MM.1S (cell line): ENCODE results near the gene DMRTC2.

Experiments
- DNase-seq: peaks from one replicate; pipeline ENCODE4 v3.0.0-alpha.2; 2015
- H2AFZ ChIP-seq: fragments of 300-600 bp; sonication (generic); 2 replicates; pipeline ENCODE4 v1.6.0; 2016; ENCODE audit warnings: antibody characterized with exemption, low read length
- H3F3A ChIP-seq: fragments of 300-600 bp; sonication (generic); 2 replicates; pipeline ENCODE4 v1.6.1; 2016; ENCODE audit warnings: mild to moderate bottlenecking, antibody characterized with exemption, low read length, moderate library complexity, mixed read lengths; ENCODE audit not compliant: insufficient read depth
- H3K27ac ChIP-seq: fragments of 300-600 bp; sonication (generic); 2 replicates; pipeline ENCODE4 v1.5.1; 2016; ENCODE audit warnings: mild to moderate bottlenecking, low read length
- H3K27me3 ChIP-seq: fragments of 300-600 bp; sonication (generic); replicated peaks from 2 replicates; pipeline ENCODE4 v1.6.0; 2016; ENCODE audit warnings: low read length; ENCODE audit not compliant: insufficient read depth
- H3K36me3 ChIP-seq: fragments of 300-600 bp; sonication (generic); replicated peaks from 2 replicates; pipeline ENCODE4 v1.6.1; 2016; ENCODE audit warnings: mild to moderate bottlenecking, low read length, mixed read lengths; ENCODE audit not compliant: insufficient read depth
- H3K4me1 ChIP-seq: fragments of 300-600 bp; sonication (generic); 2 replicates; pipeline ENCODE4 v1.6.1; 2016; ENCODE audit warnings: low read length, mixed read lengths
- H3K4me2 ChIP-seq: fragments of 300-600 bp; sonication (generic); 2 replicates; pipeline ENCODE4 v1.6.0; 2016; ENCODE audit warnings: low read depth, low read length
- H3K4me3 ChIP-seq: fragments of 300-600 bp; sonication (generic); 2 replicates; pipeline ENCODE4 v1.5.1; 2016; ENCODE audit warnings: low read length, mixed read lengths
- H3K79me2 ChIP-seq: fragments of 300-600 bp; sonication (generic); 2 replicates; pipeline ENCODE4 v1.6.1; 2016; ENCODE audit warnings: mixed run types, low read length, mixed read lengths
- H3K9ac ChIP-seq: fragments of 300-600 bp; sonication (generic); 2 replicates; pipeline ENCODE4 v1.6.1; 2016; ENCODE audit warnings: low read length, mixed read lengths
- H3K9me2 ChIP-seq: fragments of 300-600 bp; sonication (generic); replicated peaks from 2 replicates; pipeline ENCODE4 v1.6.1; 2016; ENCODE audit warnings: mild to moderate bottlenecking, low read length, mixed read lengths; ENCODE audit not compliant: insufficient read depth
- H3K9me3 ChIP-seq: fragments of 300-600 bp; sonication (generic); replicated peaks from 2 replicates; pipeline ENCODE4 v1.6.1; 2016; ENCODE audit warnings: mild to moderate bottlenecking, low read length, mixed read lengths; ENCODE audit not compliant: insufficient read depth
- H4K20me1 ChIP-seq: fragments of 300-600 bp; sonication (generic); 2 replicates; pipeline ENCODE4 v1.6.1; 2016; ENCODE audit warnings: mild to moderate bottlenecking, low read length, moderate library complexity, mixed read lengths; ENCODE audit not compliant: insufficient read depth
- EZH2 ChIP-seq: fragments of 300-600 bp; sonication (generic); optimal IDR thresholded peaks from 2 replicates; pipeline ENCODE3; 2017; ENCODE audit warnings: low read depth, mild to moderate bottlenecking, antibody characterized with exemption, low read length, mixed read lengths
- EZH2phosphoT487 ChIP-seq: fragments of 300-600 bp; sonication (generic); IDR thresholded peaks from 2 replicates; pipeline ENCODE4 v1.6.1; 2018; ENCODE audit warnings: antibody characterized with exemption, low read length
- TF ChIP-seq, protein P1 (sequence below): fragments of 300-600 bp; sonication (generic); IDR thresholded peaks from 2 replicates; pipeline ENCODE4 v1.5.1; 2016; ENCODE audit warnings: antibody characterized with exemption, low read length, mixed read lengths

DMRTC2 gene

GRCh38 chr19:41883463-41883820 lies 38.6 kb downstream of the DMRTC2 start:
- TF ChIP-seq EZH2phosphoT487, result no peak
- TF ChIP-seq EZH2, result no peak
- TF ChIP-seq, protein P1, sequence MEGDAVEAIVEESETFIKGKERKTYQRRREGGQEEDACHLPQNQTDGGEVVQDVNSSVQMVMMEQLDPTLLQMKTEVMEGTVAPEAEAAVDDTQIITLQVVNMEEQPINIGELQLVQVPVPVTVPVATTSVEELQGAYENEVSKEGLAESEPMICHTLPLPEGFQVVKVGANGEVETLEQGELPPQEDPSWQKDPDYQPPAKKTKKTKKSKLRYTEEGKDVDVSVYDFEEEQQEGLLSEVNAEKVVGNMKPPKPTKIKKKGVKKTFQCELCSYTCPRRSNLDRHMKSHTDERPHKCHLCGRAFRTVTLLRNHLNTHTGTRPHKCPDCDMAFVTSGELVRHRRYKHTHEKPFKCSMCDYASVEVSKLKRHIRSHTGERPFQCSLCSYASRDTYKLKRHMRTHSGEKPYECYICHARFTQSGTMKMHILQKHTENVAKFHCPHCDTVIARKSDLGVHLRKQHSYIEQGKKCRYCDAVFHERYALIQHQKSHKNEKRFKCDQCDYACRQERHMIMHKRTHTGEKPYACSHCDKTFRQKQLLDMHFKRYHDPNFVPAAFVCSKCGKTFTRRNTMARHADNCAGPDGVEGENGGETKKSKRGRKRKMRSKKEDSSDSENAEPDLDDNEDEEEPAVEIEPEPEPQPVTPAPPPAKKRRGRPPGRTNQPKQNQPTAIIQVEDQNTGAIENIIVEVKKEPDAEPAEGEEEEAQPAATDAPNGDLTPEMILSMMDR, result no peak
- Histone ChIP-seq H3K4me3 (peak overlapping the region; percentile 90), H2AFZ (peak overlapping the region; percentile 73), H3K4me1 (peaks cover 17% of the 10 kb centered on the region), H3K9me2 (no peaks in the 10 kb centered on the region), H3K36me3 (no peaks in the 10 kb centered on the region), H4K20me1 (no peaks in the 10 kb centered on the region), H3K27ac (peak overlapping the region; percentile 50; the same call in 1 of the 2 replicates), H3K9ac (peak overlapping the region; percentile 85), H3K27me3 (no peaks in the 10 kb centered on the region), H3F3A (peaks cover 14% of the 10 kb centered on the region), H3K79me2 (peaks cover 43% of the 10 kb centered on the region), H3K9me3 (no peaks in the 10 kb centered on the region), H3K4me2 (peak overlapping the region; percentile 85)
- DNase-seq, result no peak

GRCh38 chr19:41883821-41884733 lies 39.2 kb downstream of the DMRTC2 start:
- peak; percentile 98 for DNase-seq
- Histone ChIP-seq H3K4me3 (peak overlapping the region; percentile 90), H3K4me1 (peaks cover 17% of the 10 kb centered on the region), H2AFZ (peak overlapping the region; percentile 74), H4K20me1 (no peaks in the 10 kb centered on the region), H3K9ac (peak overlapping the region; percentile 85), H3K36me3 (no peaks in the 10 kb centered on the region), H3K9me2 (no peaks in the 10 kb centered on the region), H3K4me2 (peak overlapping the region; percentile 85), H3K9me3 (no peaks in the 10 kb centered on the region), H3K79me2 (peaks cover 43% of the 10 kb centered on the region), H3F3A (peaks cover 14% of the 10 kb centered on the region), H3K27me3 (no peaks in the 10 kb centered on the region), H3K27ac (peak overlapping the region; percentile 50; the same call in 1 of the 2 replicates)
- TF ChIP-seq, protein P1, result no peak

- H3K27ac ChIP-seq, result no peak overlapping the region
- peaks cover 17% of the 10 kb centered on the region for H3K4me1 ChIP-seq
- H3K9me3 ChIP-seq, result no peaks in the 10 kb centered on the region
- H3K9ac ChIP-seq, result no peak overlapping the region
- no peak overlapping the region for H2AFZ ChIP-seq
- H3K36me3 ChIP-seq, result no peaks in the 10 kb centered on the region
- peaks cover 43% of the 10 kb centered on the region for H3K79me2 ChIP-seq
- no peaks in the 10 kb centered on the region for H3K9me2 ChIP-seq
- H3K27me3 ChIP-seq, result no peaks in the 10 kb centered on the region
- no peak overlapping the region for H3K4me3 ChIP-seq
- H3K4me2 ChIP-seq, result no peak overlapping the region
- DNase-seq, result no peak
- no peak for TF ChIP-seq EZH2phosphoT487
- TF ChIP-seq, protein P1, result no peak
- no peak for TF ChIP-seq EZH2
- peaks cover 14% of the 10 kb centered on the region for H3F3A ChIP-seq
- no peaks in the 10 kb centered on the region for H4K20me1 ChIP-seq
Measured at GRCh38 chr19:41886761-41887710, 42.2 kb downstream of the DMRTC2 start.
